B cell (primary cell): ENCODE measurements around the gene BCAS4. TPM values are rescaled to one million over a fixed set of nuclear protein-coding genes. Genes with fewer than 3 reads are reported as not detected.

Experiments
- ATAC-seq: fragments of 200-7000 bp; cut with Tn5 transposase; one replicate; pipeline ENCODE4 v1.10.0; 2021; ENCODE audit warnings: low read depth, mild to moderate bottlenecking, moderate number of reproducible peaks, moderate library complexity
- CTCF ChIA-PET: fragments of 350-600 bp; sonication (Branson Sonifier 250); formaldehyde crosslinking; loops from one replicate; lab custom pipeline; 2021; ENCODE audit warnings: antibody characterized with exemption, inconsistent platforms; lab: Charles Lee
- POLR2A ChIA-PET: fragments of 350-600 bp; sonication (Branson Sonifier 250); formaldehyde crosslinking; loops from one replicate; lab custom pipeline; 2021; ENCODE audit warnings: antibody characterized with exemption; lab: Charles Lee
- DNase-seq: peaks from one replicate; pipeline ENCODE4 v3.0.0; 2013
- H2AFZ ChIP-seq: 2 replicates; pipeline ENCODE4 v1.6.1; 2012; ENCODE audit warnings: mild to moderate bottlenecking, low read depth, low read length; ENCODE audit not compliant: insufficient read depth, poor library complexity, severe bottlenecking
- H3K27ac ChIP-seq, 2 donors: 1 replicate in 1 of 2; 2 replicates in 1 of 2; pipeline ENCODE4 v1.5.1; 2012 to 2013; ENCODE audit warnings: low read length in 2 of 2, mild to moderate bottlenecking in 2 of 2, moderate library complexity in 1 of 2
- H3K27me3 ChIP-seq, 4 experiments: fragments of 200-600 bp in 1 of 4; sonication (generic) in 1 of 4; replicated peaks in 1 of 4; 1 replicate in 2 of 4; 2 replicates in 2 of 4; pipeline versions ENCODE4 v1.6.1 to v1.7.0; 2013 to 2016; ENCODE audit warnings: low read length in 3 of 4, mild to moderate bottlenecking in 2 of 4, mixed read lengths in 1 of 4, moderate library complexity in 1 of 4; ENCODE audit not compliant: insufficient read depth in 4 of 4, control insufficient read depth in 3 of 4; ENCODE audit errors: control extremely low read depth in 1 of 4
- H3K36me3 ChIP-seq, 2 experiments: replicated peaks in 1 of 2; 1 replicate in 1 of 2; 2 replicates in 1 of 2; pipeline versions ENCODE4 v1.6.1 to v1.7.1; 2013; ENCODE audit warnings: low read length in 1 of 2; ENCODE audit not compliant: insufficient read depth in 2 of 2, control insufficient read depth in 1 of 2; ENCODE audit errors: control extremely low read depth in 1 of 2, extremely low read depth in 1 of 2
- H3K4me1 ChIP-seq, 2 donors: fragments of 200-600 bp in 1 of 2; sonication (generic) in 1 of 2; 1 replicate in 1 of 2; 2 replicates in 1 of 2; pipeline versions ENCODE4 v1.5.1 to v1.6.1; 2013 to 2017; ENCODE audit warnings: low read length in 2 of 2; ENCODE audit not compliant: control insufficient read depth in 2 of 2, insufficient read depth in 2 of 2
- H3K4me2 ChIP-seq: replicated peaks from 2 replicates; pipeline ENCODE3; 2012; ENCODE audit warnings: mild to moderate bottlenecking, low read depth, low read length; ENCODE audit not compliant: poor library complexity, severe bottlenecking
- H3K4me3 ChIP-seq, 5 experiments: fragments of 200-600 bp in 1 of 5; sonication (generic) in 1 of 5; 1 replicate in 3 of 5; 2 replicates in 2 of 5; pipeline versions ENCODE4 v1.5.1 to v1.7.0; 2011 to 2016; ENCODE audit warnings: low read length in 4 of 5, mild to moderate bottlenecking in 4 of 5, low read depth in 2 of 5, control low read depth in 1 of 5, moderate library complexity in 1 of 5; ENCODE audit not compliant: insufficient read depth in 1 of 5; ENCODE audit errors: control extremely low read depth in 1 of 5, extremely low read depth in 1 of 5
- H3K79me2 ChIP-seq: fragments of 200-600 bp; sonication (generic); one replicate; pipeline ENCODE4 v1.6.0; 2016; ENCODE audit warnings: low read length; ENCODE audit not compliant: control insufficient read depth, insufficient read depth
- H3K9ac ChIP-seq: fragments of 200-600 bp; sonication (generic); 2 replicates; pipeline ENCODE4 v1.6.1; 2017; ENCODE audit warnings: mild to moderate bottlenecking, low read length, moderate library complexity
- H3K9me3 ChIP-seq, 3 donors: one replicate each; pipeline versions ENCODE4 v1.6.1 to v1.7.1; 2013; ENCODE audit warnings: low read length in 2 of 3; ENCODE audit not compliant: control insufficient read depth in 2 of 3, insufficient read depth in 1 of 3; ENCODE audit errors: control extremely low read depth in 1 of 3
- H4K20me1 ChIP-seq: 2 replicates; pipeline ENCODE4 v1.6.0; 2012; ENCODE audit warnings: mild to moderate bottlenecking, low read length; ENCODE audit not compliant: insufficient read depth, control insufficient read depth, poor library complexity, severe bottlenecking
- H3K27ac Mint-ChIP-seq: one replicate; pipeline ENCODE4 v1.8.0; 2021; ENCODE audit warnings: mixed read lengths
- H3K27me3 Mint-ChIP-seq: one replicate; pipeline ENCODE4 v1.8.0; 2021; ENCODE audit warnings: mixed read lengths
- H3K4me1 Mint-ChIP-seq: one replicate; pipeline ENCODE4 v1.8.0; 2021; ENCODE audit warnings: mixed read lengths
- H3K4me3 Mint-ChIP-seq: one replicate; pipeline ENCODE4 v1.8.0; 2021; ENCODE audit warnings: mixed read lengths
- H3K9me3 Mint-ChIP-seq: one replicate; pipeline ENCODE4 v1.8.0; 2022; ENCODE audit warnings: mixed read lengths; ENCODE audit not compliant: insufficient read depth
- EZH2 ChIP-seq: IDR thresholded peaks from 2 replicates; pipeline ENCODE4 v1.6.1; 2012; ENCODE audit warnings: borderline replicate concordance, low read depth, mild to moderate bottlenecking, moderate library complexity, low read length; ENCODE audit not compliant: insufficient read depth, poor library complexity, severe bottlenecking
- WGBS: methylation state at CpG from one replicate; pipeline ENCODE4 v1.1.5; 2013; ENCODE audit warnings: missing lambda C conversion rate; ENCODE audit not compliant: insufficient coverage; 5-methylcytosine and 5-hydroxymethylcytosine counted together
- intact Hi-C: fragments of 100-400 bp; cut with micrococcal nuclease; formaldehyde crosslinking; loops from one replicate; pipeline ENCODE4 v1.10.0; 2022
- polyA plus RNA-seq: library from polyadenylated mRNA; depleted of rRNA; stranded (reverse); fragments of >200 nt; gene quantifications from 2 replicates; pipeline ENCODE4 v1.2.3, GENCODE V29; 2012
- total RNA-seq, 2 donors: library from RNA; stranded (reverse); fragments of 120-200 nt in 1 of 2; gene quantifications; 1 replicate in 1 of 2; 2 replicates in 1 of 2; pipeline versions ENCODE4 v1.2.3 to v1.2.4, GENCODE V29; 2013 to 2022
- TF ChIP-seq, protein P1 (sequence below): fragments of 200-600 bp; IDR thresholded peaks from one replicate; pipeline ENCODE4 v1.8.0; 2022; ENCODE audit warnings: antibody characterized with exemption, mild to moderate bottlenecking

The BCAS4 gene
- total and polyA plus RNA-seq, 2 donors (not counting 1 experiment from before 2014, with no cell fraction given), result 44.8 to 88.2 TPM

DNA sequence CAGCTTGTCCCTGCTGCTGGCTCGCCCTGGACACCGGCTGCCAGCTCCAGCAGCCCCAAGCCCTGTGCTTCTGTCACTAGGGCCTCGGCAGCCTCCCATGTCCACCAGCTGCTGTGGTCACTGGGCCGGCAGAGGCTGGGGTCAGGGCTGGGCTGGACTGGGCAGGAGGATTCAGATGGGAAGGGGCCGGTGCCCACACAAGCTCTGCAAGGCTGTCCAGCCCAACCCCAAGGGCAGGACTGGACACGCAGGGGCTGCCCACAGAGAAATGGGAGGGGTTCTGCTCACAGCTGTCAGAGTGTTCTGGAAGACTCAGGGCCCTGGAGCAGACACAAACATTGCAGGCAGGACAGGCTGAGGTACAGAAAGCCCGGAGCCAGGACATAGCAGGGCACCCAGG, 70.7 kb downstream of the BCAS4 start:
- Histone ChIP-seq H3K27me3 (no peaks in the 10 kb centered on the region), H4K20me1 (peaks cover 63% of the 10 kb centered on the region), H3K4me1 (peaks cover 0 to 4% of the 10 kb centered on the region in 2 donors), H2AFZ (no peak overlapping the region), H3K4me2 (no peak overlapping the region), H3K9me3 (no peaks in the 10 kb centered on the region), H3K36me3 (peaks cover 0 to 47% of the 10 kb centered on the region in 2 experiments), H3K79me2 (peaks cover 85% of the 10 kb centered on the region), H3K9ac (no peak overlapping the region), H3K27ac (no peak overlapping the region), H3K4me3 (no peak overlapping the region)
- Mint-ChIP-seq H3K9me3 (no peaks in the 10 kb centered on the region), H3K27ac (no peak overlapping the region), H3K4me1 (peaks cover 7% of the 10 kb centered on the region), H3K4me3 (no peak overlapping the region), H3K27me3 (no peaks in the 10 kb centered on the region)
- DNase-seq, result no peak
- CTCF ChIA-PET, result interaction anchor here (0.5 to 1.0 kb wide), 2 partner anchors 11 to 58 kb away, joined by 3 read pairs; no protein-coding TSS in a partner anchor
- TF ChIP-seq, protein P1, sequence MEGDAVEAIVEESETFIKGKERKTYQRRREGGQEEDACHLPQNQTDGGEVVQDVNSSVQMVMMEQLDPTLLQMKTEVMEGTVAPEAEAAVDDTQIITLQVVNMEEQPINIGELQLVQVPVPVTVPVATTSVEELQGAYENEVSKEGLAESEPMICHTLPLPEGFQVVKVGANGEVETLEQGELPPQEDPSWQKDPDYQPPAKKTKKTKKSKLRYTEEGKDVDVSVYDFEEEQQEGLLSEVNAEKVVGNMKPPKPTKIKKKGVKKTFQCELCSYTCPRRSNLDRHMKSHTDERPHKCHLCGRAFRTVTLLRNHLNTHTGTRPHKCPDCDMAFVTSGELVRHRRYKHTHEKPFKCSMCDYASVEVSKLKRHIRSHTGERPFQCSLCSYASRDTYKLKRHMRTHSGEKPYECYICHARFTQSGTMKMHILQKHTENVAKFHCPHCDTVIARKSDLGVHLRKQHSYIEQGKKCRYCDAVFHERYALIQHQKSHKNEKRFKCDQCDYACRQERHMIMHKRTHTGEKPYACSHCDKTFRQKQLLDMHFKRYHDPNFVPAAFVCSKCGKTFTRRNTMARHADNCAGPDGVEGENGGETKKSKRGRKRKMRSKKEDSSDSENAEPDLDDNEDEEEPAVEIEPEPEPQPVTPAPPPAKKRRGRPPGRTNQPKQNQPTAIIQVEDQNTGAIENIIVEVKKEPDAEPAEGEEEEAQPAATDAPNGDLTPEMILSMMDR, result no peak
- TF ChIP-seq EZH2, result no peak
- POLR2A ChIA-PET, result no interaction called here
- no peak for ATAC-seq
- WGBS, result 97% methylated on average over 7 of the region's 7 CpGs
- intact Hi-C loops, result no loop called here

- CTCF ChIA-PET, result interaction anchor here (1.0 kb wide), 1 partner anchor 12 kb away, joined by 3 read pairs; no protein-coding TSS in a partner anchor
- H3K4me3 ChIP-seq, result no peak overlapping the region
- no peak overlapping the region for H3K27ac ChIP-seq
- peaks cover under 1 to 9% of the 10 kb centered on the region in 2 donors for H3K4me1 ChIP-seq
- H2AFZ ChIP-seq, result no peak overlapping the region
- intact Hi-C loops, result no loop called here
- H3K9me3 ChIP-seq, result no peaks in the 10 kb centered on the region
- H4K20me1 ChIP-seq, result peaks cover 63% of the 10 kb centered on the region
- no peak overlapping the region for H3K27ac Mint-ChIP-seq
- 94% methylated on average over 11 of the region's 12 CpGs for WGBS
- no peak overlapping the region for H3K4me3 Mint-ChIP-seq
- no peak overlapping the region for H3K9ac ChIP-seq
- no peak overlapping the region for H3K4me2 ChIP-seq
- TF ChIP-seq EZH2, result no peak
- TF ChIP-seq, protein P1, result no peak
- peaks cover 0 to 47% of the 10 kb centered on the region in 2 experiments for H3K36me3 ChIP-seq
- POLR2A ChIA-PET, result no interaction called here
- H3K27me3 Mint-ChIP-seq, result no peaks in the 10 kb centered on the region
- no peak for DNase-seq
- no peak for ATAC-seq
- no peaks in the 10 kb centered on the region for H3K9me3 Mint-ChIP-seq
- peaks cover 8% of the 10 kb centered on the region for H3K4me1 Mint-ChIP-seq
- peaks cover 84% of the 10 kb centered on the region for H3K79me2 ChIP-seq
- no peaks in the 10 kb centered on the region for H3K27me3 ChIP-seq
Measured at GRCh38 chr20:50866036-50866685, 71.3 kb downstream of the BCAS4 start.
